GM18870 (cell line): Measurements from ENCODE around the gene TYW1B.
"Not testable (repeated sequence)": the region's sequence is repeated elsewhere in the genome, so short reads cannot be mapped to it uniquely, and the experiment has no call there.

Source experiments
- ATAC-seq: cut with Tn5 transposase; IDR thresholded peaks from one replicate; pipeline ENCODE4 v1.9.1; 2021; ENCODE audit warnings: moderate library complexity; ENCODE audit not compliant: unreplicated experiment

TYW1B gene

GRCh38 chr7:72632765-72633292, 195.2 kb downstream of the TYW1B start:
- ATAC-seq = not testable (repeated sequence)

DNA sequence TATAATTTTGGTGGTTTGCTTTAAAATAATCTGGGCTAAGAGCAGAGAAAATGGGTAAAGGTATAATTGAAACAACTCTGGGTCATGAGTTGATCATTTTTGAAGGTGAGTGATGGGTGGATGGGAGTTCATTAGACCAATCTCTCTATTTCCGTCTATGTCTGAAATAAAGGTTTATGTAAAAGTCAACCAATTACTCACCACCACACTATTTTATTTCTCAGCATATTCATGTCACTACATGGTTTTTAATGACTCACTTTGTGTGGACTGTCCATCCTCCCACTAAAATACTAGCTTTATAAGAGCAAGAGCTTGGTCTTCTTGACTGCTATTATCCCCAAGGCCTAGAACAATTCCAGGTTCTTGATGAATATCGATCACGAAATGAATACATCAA, 199.6 kb downstream of the TYW1B start:
- not testable (repeated sequence) for ATAC-seq

- ATAC-seq = peak; percentile 31
Measured at GRCh38 chr7:72626428-72627011, 201.5 kb downstream of the TYW1B start.

DNA sequence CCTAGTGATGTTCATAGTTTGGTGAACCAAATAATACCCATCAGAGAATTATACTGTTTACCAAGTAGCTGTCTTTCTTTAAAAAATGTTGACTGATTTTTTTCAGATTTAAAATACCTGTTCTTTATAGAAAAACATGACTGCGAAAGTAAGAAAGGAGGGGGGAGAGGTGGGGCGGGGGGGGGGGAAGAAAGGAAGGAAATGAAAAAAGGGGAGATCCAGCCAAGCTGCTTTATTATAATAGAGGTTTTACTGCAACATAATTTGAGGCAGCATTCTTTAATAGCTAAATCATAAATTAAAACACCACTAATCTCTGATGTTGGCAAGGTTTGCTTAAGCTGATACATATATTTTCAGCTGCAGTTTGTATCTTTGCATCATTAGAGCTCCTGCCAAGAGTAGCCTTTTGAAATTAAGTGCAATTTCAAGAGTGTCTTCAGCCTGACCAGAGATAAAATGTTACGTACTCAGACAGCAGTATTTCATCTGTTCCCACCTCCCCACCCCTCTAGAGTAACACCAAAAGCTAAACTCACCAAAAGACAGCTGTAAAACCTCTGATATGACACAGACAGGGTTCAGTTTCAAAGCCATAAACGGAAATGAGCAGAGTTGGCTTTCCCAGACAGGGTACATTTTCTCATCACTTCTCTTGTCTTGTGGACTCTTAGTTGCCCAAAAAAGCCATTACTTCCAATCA, 202.1 kb downstream of the TYW1B start:
- peak; percentile 87 for ATAC-seq

GRCh38 chr7:72622532-72622931, 205.5 kb downstream of the TYW1B start:
- ATAC-seq = no peak

DNA sequence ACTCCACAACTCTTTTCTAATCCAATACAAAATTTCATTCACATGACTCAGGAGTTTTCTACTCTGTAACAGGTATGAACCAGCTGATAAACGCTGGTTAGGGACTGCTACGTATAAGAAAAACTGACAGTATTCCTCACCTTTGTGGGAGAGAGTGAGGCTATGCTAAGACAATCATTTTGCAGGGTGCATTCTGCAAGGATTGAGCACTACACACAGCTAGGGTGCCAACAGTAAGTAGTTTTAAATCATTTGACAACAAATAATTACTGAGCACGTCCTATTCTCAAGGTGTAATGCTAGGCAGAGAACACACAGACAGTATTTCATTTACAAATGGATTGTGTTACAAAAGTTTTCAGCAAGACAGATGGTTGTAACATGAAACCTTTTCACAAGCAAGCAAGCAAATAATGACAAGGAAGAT, 206.2 kb downstream of the TYW1B start:
- not testable (repeated sequence) for ATAC-seq

- not testable (repeated sequence) for ATAC-seq
Measured at GRCh38 chr7:72620923-72621322, 207.1 kb downstream of the TYW1B start.

- not testable (repeated sequence) for ATAC-seq
Measured at GRCh38 chr7:72618435-72619180, 209.4 kb downstream of the TYW1B start.

GRCh38 chr7:72609761-72610160, 218.2 kb downstream of the TYW1B start:
- ATAC-seq = not testable (repeated sequence)

- ATAC-seq = not testable (repeated sequence)
Measured at GRCh38 chr7:72607988-72608387, 220.0 kb downstream of the TYW1B start.

DNA sequence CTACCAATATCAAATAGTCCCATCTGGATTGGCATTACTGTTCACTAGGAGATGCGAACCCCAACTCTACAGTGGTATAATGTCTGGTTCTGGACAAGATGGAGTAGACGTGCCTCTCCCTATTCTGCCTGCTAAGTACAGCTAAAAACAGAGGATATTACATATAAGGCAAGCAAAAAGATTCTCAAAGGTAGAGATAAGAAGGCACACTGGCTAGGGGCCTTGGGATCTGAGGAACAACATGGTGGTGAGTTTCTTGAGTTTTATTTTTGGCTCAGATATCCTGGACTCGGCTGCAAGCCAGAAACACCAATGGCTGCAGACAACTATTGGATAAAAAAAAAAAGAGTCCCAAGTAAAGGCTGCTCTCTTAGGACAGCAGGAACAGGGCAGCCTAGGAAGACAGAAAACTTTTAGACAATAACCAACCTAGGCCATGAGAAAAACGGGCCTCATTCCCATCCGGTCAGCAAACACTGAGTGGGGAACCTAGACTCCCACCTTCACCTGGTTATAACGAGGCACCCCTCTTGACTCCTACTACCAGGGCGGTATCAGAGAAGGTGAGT, 222.1 kb downstream of the TYW1B start:
- ATAC-seq = not testable (repeated sequence)

DNA sequence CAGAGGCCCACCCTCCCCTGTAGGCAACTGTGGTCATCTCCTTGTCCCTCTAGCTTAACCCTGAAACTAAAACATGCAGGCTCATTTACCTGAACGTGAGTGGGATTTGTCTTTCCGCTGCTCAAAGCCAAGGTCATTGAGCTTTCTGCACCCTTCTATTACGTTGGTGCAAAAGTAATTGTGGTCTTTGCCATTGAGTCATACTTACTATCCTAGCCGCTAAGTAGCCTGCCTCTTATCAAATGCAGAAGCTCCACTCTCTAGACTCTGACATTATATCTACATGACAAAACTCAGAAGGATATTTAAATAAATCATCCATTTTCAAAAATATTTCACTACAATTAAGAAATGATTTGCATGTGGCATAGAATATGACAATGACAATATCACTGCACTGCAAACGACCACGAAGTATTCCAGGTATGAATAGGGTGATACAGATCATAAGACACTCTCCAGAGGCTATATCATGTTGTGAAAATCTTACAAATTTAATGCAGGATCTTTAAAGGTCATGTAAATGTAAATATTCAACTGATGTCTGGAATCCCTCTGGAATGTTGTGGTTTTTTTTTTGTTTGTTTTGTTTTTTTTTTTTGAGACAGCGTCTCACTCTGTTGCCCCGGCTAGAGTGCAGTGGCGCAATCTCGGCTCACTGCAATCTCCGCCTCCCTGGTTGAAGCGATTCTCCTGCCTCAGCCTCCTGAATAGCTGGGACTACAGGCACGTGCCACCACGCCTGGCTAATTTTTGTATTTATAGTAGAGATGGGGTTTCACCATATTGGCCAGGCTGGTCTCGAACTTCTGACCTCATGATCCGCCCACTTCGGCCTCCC, 223.0 kb downstream of the TYW1B start:
- ATAC-seq = not testable (repeated sequence)

GRCh38 chr7:72603476-72603875, 224.5 kb downstream of the TYW1B start:
- not testable (repeated sequence) for ATAC-seq

- ATAC-seq = no peak
Measured at GRCh38 chr7:72603073-72603472, 224.9 kb downstream of the TYW1B start.

DNA sequence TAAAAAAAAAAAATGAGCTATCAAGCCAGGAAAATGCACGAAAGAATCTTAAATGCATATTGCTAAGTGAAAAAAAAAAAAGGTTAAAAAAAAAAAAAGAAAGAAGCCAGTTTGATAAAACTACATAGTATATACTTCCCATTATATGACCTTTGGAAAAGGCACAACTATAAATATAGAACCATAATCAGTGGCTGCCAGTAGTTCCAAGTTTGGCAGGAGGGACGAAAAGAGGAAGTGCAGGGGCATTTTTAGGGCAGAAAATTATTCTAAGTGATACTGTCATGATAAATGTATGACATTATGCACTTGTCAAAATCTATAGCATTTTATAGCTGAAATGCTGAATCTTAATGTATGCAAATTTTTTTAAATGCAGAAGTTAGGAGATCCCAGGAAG, 226.3 kb downstream of the TYW1B start:
- not testable (repeated sequence) for ATAC-seq

DNA sequence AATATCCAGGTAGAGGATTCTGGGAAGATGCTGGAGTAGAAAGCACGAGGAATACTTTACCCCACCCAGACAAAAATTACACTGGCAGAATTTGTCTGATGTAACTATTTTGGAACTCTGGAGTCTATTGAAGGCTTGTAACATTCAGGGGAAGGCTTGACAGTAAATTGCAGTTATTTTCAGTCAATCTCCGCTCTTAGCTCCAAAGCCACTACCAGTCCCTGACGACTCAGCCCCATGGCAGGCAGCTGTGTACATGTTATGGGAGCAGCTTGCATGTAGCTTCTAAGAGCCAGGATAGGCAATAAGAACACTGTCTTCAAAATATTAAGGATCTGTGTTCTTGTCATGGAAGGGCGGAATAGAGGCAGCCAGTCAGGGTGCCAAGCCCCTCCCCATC, 238.0 kb downstream of the TYW1B start:
- not testable (repeated sequence) for ATAC-seq

GRCh38 chr7:72587267-72587666, 240.7 kb downstream of the TYW1B start:
- ATAC-seq = not testable (repeated sequence)

DNA sequence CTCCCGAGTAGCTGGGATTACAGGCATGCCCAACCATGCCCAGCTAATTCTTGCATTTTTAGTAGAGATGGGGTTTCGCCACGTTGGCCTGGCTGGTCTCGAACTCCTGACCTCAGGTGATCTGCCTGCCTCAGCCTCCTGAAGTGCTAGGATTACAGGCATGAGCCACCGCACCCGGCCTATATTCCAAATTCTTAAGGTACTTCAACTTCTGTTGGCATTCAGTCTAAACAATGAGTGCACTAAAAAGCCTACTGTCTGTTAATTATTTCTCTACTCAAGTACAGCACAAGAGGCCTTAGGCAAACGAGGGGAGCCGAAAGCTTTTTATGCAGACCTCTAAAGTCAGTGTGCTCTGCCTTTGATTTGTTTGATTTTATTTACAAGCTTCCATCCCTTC, 243.4 kb downstream of the TYW1B start:
- not testable (repeated sequence) for ATAC-seq

DNA sequence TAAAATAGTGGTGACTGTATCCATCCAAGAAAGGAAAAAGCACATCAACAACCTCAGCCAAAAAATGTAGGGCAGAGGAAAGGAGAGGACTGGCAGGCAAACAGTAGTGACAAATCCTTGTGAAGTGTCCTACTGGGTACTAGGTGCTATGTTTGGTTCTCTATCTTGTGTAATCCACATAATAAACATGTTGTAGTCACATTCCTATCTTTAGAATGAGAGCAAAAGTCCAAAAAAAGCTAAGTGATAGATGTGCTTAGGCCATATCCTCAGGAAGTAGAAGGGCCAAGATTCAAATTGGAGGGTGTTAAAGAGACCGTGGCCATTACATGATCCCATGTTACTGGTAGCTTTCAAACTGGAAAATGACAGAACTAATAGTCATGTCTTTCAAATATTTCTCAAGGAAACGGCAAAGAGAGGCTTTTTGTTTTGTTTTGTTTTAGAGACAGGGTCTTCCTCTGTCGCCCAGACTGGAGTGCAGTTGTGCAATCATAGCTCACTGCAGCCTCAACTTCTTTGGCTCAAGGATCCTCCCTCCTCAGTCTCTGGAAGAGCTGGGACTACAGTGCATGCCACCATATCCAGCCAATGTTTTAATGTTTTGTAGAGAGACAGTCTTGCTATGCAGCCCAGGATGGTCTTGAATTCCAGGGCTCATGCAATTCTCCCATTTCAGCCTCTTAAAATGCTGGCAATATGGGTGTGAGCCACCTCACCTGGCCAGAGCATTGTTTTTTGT, 244.2 kb downstream of the TYW1B start:
- not testable (repeated sequence) for ATAC-seq
